Measurements from ENCODE around the gene MACROD2.

- TF ChIP-seq POLR2A (IDR thresholded peaks at IDR 0.05; ENCODE audit: low read length), result no peak
- no peak for TF ChIP-seq EP300 (IDR thresholded peaks at IDR 0.05)
Measured at GRCh38 chr20:14706555-14706954, 711.2 kb downstream of the MACROD2 start.

Measured in A549 (cell line).